CD4-positive, alpha-beta T cell treated with Interleukin-6 for 4 hours (primary cell): Measurements from ENCODE around the gene CD247.
A peak's percentile ranks its signal among the peaks of the same experiment; 100 is the strongest.

Source experiments
- DNase-seq: peaks from one replicate; pipeline ENCODE4 v3.0.0-alpha.2; 2020; ENCODE audit warnings: mixed read lengths

Gene CD247

DNA sequence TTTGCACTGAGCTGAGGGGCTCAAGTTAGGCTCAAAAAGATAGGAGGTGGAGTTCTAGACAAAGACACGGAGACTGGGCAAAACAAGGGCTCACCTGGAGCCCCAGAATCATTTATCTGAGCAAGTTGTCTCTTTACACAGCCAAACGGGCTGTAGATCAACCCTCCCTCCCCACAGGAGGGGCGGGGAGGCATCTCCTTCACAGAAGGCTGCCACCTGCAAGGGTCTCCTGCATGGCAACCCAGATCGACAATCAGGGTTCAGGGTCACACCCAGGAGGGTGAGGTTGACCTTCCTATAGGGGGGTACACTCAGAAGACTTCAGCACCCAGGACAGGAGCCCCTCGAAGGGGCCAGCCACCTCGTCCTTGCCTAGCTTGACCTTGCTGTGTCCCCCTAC, 84.0 kb downstream of the CD247 start:
- no peak for DNase-seq

GRCh38 chr1:167433884-167434283, 84.4 kb downstream of the CD247 start:
- DNase-seq, result no peak

DNA sequence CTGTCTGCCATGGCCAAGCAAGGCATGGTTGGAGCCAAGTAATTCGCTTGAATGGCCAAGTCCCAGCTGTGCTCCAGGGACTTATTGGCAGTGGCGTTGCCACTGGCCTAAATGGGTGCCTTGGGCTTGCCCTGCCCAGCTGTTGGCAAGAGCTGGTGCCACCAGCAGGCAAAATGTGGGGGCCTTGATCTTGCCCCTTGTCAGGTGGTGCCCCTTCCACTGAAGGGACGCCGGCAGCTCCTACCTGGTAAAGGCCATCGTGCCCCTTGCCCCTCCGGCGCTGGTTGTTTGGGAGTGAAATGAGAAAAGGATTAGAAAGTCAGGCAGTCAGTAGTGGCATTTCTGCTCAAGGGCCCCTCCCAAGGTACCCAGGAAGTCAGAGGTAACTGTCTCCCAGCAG, 85.5 kb downstream of the CD247 start:
- DNase-seq, result no peak

DNA sequence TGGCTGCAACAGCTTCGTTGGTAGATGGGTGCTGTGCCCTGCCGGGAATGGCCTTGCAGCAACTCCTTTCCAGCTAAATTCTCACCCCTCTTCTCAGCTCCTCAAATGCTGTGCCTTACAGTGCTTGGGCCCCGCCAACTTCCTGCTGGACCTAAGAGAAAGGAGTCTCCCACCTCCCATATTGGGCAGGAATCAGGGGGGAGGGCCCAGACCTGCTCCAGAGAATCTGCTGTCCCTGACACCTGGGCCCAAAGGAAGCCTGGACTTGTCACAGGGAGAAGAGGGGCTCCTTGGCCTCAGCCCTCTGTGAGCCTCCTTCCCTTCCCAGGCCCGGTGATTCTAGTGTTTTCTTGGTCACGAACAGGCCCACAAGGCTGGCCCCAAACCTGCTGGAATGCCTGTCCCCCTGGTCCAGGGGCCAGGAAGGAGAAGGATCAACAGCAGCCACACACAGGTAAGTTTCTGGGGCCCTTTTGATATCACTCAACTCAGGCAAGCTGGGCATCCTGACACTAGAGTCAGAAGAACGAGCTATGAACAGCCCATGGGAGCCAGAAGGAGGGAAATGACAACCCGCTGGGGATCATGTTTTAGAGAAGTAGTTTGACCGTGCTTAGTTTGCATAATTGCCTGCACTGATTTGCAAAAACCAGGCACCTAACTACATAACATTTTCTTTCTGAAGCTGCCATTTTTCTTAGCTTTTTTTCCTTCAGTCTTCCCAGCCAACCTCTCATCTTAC, 86.2 kb downstream of the CD247 start:
- no peak for DNase-seq

DNA sequence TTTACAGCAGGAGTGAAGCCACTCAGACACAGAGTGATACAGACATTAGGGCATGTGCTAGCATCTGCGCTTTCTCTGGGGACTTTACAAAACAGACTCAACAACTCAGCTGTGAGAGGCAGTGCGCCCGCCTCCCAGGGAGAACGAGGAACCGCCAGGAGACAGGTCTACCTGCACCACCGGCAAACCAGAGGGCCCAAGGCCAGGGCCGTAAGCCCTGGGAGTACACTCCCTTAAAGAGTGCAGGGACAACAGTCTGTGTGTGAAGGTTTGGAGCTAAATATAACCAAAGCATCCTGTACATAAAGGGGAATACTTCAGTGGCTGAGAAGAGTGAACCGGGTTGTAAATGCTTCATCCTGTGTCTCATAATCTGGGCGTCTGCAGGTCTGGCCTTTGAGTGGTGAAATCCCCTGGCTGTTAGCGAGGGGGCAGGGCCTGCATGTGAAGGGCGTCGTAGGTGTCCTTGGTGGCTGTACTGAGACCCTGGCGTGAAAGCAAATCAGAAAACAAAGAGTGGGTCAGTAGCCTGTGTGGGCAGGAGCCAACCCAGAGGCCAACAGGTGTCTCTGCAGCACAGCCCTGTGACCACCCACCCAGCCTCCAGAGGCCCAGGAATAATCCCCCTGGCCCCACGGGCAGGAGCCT, 86.9 kb downstream of the CD247 start:
- no peak for DNase-seq

- no peak for DNase-seq
These were observed 87.5 kb downstream of the CD247 start for GRCh38 chr1:167430849-167431242.

- no peak for DNase-seq
These were observed 88.0 kb downstream of the CD247 start for GRCh38 chr1:167430134-167430848.

GRCh38 chr1:167429612-167430011, 88.7 kb downstream of the CD247 start:
- no peak for DNase-seq

DNA sequence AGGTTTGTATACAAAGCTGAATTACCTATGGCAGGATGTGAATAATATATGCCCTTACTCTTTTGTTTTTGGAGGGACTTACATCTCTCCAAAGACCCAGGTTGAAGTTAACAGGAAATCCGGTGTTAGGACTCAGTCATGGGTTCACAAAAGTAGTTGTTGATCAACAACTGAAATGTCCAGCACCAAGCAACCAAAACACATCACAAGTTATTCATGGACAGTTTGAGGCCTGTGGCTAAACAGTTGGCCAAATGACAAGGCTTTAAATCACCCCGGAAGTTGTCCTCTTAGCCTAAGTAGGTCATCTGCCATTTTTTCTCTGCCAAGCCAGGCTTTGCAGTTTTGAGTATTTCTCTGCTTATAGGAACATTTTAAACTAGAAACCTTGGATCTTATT, 89.9 kb downstream of the CD247 start:
- DNase-seq, result no peak

DNA sequence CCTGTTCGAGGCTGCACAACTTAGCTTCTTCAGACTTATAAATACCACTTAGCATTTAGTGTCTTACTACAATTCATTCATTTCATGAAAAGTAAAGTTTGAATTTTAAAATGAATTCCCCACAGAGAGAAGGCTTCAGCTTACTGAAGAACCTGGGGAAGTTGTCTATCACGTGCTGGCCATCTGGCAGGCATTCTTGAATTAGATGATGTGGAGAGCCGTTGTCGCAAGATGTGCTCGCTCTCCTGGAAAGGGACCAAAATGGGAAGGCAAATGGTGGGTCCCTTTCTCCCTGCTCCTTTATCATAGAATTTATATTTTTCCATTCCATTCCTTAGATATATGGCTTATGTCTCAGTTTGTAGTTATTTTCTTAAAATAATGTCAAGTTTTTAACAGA, 90.5 kb downstream of the CD247 start:
- no peak for DNase-seq

GRCh38 chr1:167426716-167427115, 91.6 kb downstream of the CD247 start:
- DNase-seq, result no peak

DNA sequence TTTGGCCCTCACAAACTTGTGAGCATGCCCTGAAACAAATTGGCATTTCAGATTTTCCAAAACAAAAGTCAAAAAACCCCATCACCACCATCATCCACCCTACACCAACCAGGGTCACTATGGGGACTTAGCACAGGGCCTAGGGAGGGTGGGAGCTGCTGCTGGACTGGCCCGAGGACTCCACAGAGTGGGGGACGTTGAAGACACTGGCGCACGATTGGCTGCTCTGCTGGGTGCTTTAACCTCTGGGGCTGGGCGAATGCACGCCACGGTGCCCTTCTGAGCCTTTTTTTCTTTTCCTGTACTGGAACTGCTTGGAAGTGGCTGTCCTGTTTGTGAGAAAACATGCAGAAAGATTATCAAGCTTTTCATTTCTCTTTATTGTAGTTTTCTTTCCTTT, 92.8 kb downstream of the CD247 start:
- no peak for DNase-seq

DNA sequence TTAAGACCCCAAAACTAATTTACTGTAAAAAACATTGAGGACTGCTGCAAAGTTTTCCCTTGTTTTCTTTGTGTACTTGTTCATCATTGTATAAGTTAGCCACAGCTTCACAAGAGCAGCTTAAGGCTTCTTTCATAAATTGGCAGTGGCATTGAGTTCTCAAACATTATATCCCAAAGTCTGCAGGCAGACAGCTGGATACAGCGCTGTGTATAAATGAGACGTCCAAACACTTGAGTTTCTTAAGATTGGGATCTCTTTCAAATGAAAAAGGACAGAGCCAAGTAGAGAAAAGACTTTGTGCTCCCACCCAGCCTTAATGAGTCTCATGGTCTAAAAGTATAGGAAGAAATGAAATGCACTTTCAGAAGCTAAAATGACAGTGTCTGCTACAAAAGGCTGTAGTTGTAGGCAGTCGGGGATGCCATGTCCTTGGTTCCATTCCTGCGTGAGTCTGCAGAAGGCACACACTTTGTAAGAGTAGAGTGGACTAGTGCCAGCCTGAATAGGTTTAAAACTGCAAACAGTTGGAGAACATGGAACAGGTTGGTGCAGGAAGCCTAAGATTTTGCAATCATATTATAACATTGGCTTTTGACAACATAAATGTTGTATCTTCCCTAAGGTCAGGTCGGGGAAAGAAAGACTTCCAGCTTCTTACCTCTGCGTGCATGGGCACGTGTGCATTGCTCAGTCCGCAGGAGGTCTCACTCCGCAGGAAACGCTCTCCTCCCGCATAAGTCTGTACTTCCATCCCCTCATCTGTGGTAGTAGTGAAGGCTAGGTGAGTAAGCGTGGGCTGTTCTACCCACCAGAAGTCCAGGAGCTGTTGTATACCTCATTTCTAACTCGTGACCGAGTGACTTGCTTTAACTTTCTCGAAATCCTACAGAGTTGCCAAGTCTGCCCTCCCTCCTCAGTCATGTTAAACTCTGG, 94.4 kb downstream of the CD247 start:
- no peak for DNase-seq

DNA sequence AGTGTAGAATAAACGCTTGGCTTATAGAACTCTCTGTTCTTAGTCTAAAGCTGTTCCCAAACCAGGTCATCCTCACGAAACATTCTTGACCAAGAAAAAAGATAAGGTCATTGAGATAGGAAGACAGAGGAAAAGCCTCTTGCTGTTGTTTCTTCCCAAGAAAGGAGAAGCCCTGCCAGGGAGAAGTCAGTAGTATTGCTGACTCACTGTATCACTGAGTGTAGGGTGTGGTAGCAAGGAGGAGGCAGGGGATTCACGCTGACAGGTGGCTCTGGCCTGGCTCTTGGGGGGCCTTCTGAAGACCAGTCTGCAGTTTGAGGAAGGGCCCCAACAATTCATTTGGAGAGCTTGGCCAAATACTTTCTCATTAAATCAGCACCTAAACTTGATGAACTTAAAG, 97.8 kb downstream of the CD247 start:
- DNase-seq, result no peak

DNA sequence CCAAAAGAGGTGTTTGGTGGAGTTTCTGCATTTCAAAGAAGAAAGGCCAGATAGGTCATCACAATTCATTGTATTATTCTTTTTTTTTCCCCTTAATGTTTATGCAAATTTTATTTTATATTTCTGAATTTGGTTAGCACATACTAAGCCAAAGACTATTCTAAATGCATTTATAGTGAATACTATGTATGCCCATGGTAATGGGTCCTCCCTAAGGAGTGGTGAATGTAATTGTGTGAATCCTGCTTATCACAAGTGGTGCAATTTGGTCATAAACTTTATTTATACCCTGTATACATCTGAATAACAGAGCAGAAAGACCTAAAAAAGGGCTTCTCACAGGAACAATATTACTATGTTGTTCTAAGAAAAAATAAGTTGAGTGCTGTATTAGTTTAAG, 99.1 kb downstream of the CD247 start:
- no peak for DNase-seq

- DNase-seq, result no peak
These were observed 99.9 kb downstream of the CD247 start for GRCh38 chr1:167418391-167418790.

DNA sequence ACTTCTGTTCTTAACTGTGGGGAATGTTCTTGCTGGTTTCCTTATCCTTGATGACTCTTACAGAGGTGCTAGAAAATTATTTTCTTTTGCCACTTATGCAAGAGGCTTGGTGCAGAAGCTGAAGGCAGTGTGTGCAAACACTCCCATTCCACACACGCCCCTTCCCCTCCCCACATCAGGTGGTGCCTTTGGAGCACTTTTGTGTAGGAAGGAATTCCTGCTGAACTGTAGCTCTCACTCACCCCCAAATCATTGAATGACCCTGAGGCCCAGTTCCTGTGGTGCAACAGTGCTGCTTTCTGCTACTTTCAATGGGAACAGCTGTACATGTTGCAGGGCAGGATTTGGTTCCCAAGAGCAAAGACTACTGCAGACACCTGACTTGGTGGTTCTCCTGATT, 101.8 kb downstream of the CD247 start:
- DNase-seq, result no peak

DNA sequence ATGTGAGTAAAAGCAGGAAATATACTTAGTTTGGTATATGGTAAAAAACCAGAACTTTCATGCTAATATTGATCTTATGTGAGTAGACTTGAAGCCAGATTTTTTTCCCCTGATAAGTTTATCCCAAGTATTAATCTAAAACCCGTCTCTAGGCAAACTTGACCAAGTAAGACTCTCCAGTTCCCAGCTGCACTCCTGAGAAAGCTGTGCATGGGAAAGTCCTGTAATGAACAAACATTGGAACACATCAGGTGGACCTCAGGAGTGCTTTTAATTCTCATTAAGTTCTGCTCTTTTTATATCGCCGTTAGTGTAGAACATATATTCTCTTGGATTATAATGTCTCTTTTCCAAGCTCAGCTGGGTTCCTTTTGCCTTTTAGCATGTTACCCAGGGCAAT, 105.0 kb downstream of the CD247 start:
- no peak for DNase-seq

- DNase-seq, result no peak
These were observed 105.4 kb downstream of the CD247 start for GRCh38 chr1:167412920-167413319.

DNA sequence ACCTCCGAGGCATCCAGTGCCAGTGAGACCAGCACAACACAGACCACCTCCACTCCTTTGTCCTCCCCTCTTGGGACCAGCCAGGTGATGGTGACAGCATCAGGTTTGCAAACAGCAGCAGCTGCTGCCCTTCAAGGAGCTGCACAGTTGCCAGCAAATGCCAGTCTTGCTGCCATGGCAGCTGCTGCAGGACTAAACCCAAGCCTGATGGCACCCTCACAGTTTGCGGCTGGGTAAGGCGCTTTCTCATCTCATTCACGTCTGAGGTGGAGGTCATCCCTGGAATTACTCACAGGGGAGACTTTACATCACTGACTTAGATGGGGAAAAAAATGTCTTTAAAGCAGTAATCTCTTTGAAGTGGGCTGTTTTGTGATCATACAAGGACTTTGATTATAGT, 106.3 kb downstream of the CD247 start:
- DNase-seq, result no peak

DNA sequence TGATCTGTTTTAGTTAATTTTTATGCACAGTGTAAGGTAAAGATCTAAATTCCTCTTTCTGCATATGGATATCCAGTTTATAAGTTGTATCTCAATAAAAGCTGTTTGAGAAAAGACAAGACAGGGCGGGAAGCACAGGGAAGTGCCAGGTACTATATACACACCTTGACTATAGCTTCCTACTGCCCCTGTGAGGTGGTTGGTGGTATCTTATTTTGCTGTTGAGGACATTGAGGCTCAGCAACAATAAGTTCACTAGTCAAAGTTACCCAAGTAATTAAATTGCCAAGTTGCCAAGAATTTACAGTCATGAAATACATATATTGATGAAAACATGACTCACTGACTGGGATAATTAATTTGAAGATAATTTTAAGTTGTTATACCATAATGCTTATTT, 109.1 kb downstream of the CD247 start:
- DNase-seq, result peak; percentile 4

- no peak for DNase-seq
These were observed 110.0 kb downstream of the CD247 start for GRCh38 chr1:167408355-167408754.

DNA sequence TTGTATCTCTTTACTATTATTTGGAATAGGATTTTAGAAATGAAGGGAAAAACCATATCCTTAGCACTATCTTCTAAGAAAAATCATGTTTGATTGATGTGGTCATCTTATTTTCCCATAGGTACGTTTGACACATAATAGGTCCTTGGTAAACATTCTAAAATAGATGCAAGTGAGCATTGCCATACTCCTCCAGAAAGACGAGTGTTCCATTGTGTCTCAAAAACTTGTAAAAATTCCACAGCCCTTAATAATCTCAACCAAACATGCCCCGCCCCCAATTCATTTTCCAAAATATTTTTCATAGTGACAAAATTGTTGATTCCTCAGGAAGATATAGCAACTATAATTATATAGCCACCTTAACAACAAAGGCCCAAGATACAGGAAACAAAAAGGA, 113.4 kb downstream of the CD247 start:
- no peak for DNase-seq
